Tongue (tissue), 2 donors: ENCODE measurements around the gene COX5B. TPM values are rescaled to one million over a fixed set of nuclear protein-coding genes. Genes with fewer than 3 reads are reported as not detected.
"Not testable (repeated sequence)": the region's sequence is repeated elsewhere in the genome, so short reads cannot be mapped to it uniquely, and the experiment has no call there.

Experiments
- DNase-seq: peaks from one replicate; pipeline ENCODE4 v3.0.0-alpha.2; 2015
- total RNA-seq: library from RNA; depleted of rRNA; stranded (reverse); fragments of >200 nt; gene quantifications from one replicate; pipeline ENCODE4 v1.2.3, GENCODE V29; 2014

COX5B gene
- total RNA-seq, 1 donor from 2014 or later: 344 TPM

DNA sequence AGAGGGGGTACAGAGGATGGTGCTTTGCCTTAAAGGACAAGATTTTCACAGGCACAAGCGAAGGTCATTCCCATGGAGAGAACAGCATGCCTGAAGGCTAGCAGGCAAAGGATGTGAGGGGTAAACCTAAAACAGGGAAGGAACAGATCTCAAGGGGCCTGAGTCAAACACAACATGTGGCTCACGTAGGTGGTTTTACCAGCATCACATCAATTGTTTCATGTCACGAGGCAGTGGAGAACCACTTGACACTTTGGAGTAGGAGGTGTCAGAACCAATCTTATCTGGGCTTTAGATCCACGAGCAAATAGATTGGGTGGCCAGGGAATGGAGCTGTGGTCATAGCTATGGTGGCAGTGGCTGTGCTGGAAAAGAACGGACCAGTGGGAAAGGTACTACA lies 8.4 kb downstream of the COX5B start:
- no peak for DNase-seq

DNA sequence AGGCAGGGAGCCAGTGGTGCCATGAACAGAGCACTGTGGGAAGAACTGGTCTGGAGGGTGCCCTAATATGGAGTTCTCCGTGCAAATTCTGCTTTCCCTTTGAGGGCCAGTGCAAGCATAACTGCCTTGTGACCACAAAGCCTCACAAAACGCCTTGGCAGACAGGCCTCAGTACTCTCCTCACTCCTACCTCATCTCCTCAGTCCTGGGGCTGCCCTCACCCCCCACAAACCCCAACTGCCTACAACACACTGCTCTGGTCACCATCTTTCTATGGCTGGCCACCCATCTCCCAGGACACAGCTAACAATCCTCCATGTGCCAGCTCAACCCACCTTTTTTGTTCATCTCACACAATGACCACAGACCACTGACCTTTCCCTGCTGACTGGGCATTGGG lies 8.9 kb downstream of the COX5B start:
- no peak for DNase-seq

DNA sequence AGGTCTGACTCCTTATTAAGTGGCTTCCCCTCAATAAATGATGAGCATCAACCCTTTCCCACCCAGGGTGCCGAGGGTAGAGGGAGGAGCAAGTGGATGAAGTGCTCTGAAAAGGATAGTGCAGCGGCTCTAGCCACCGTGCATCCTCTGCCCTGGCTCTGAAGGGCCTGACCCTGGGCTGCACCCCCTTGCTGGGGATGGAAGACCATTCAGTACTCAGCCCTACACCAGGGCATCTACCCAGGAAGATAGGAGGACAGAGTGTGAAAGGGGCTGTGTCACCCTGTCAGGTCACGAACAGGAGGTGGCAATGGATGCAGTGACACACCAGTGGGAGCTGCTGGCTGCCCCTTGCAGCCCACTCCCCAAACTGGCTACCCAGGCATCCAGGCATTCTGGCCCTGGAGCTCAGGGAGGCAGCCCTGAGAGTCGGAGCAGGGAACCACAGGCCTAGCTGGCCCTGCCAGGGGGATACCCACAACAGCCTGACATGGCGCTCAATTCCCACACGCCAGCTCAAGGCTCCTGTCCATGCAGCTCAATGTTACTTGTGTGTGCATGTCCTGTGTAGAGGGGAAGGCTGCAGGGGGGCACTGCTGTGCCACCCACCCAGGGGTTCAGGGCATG lies 10.4 kb downstream of the COX5B start:
- DNase-seq: no peak

DNA sequence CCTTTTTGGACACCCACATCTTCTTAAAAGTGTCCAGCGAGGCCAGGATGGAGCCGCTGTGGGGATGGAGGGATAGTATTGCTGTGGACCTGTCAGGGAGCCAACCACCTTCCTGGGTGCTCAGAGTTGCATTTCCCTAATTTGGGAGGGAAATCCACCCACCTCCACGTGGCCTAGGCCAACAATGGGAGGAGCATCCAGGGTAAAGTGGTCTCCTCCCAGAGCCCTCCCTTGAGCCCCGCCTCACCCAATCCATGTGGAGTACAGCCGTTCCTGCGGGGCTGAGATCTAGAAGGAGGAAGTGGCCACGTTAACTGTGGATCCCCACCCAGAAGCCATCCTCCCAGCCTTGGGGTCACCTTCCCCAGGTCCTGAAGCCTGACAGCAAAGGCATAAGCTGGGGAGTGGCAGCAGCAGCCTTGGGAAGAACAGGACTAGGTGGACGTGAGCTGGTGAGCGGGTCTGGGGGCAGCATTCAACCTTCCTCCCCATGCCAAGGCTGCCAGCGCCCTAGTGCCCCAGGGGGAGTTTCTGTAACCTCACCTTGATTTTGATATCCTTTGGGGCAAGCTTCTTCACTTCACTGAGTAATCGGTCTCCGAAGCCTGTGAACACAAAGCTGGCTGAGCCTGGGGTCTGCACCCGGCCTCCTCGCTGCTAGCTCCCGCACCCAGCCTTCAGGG lies 11.2 kb downstream of the COX5B start:
- no peak for DNase-seq

- DNase-seq: no peak
Observed at GRCh38 chr2:97657986-97658690, 12.3 kb downstream of the COX5B start.

- DNase-seq: no peak
Observed at GRCh38 chr2:97658691-97659157, 12.9 kb downstream of the COX5B start.

GRCh38 chr2:97659256-97660043 lies 13.6 kb downstream of the COX5B start:
- DNase-seq: no peak

DNA sequence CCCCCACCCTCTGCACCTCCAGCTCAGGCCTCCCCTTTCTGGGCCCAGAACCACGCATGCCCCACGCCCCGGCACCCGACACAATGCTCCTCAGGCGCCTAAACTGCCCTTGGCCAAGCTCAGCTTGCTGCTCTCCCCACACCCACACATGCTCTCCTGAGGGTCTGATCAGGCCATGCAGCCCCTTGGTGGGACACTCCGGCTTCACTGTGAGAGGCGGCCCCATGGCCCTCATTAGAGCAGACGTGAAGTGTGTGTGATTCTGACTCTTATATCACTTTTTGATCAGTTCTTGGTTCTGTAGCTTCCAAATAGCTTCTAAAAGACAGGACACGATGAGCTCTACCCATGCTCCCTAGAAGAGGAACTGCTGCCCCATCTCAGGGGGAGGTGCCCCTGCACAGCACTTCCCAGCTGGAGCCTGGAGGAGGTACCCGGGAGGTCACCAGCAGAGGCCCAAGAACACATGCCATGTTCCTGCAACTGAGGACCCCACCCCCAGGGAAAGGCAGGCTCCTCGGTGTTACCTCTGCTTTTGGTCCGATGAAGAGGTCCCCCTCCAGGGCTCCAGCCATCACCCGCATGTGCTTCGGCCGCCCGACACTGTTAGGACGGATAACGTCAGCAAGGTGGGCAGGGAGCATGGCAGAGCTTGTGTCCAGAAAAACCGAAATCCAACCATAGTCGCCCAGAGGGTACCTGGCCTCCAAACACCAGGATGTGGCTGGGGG lies 14.3 kb downstream of the COX5B start:
- DNase-seq: no peak

DNA sequence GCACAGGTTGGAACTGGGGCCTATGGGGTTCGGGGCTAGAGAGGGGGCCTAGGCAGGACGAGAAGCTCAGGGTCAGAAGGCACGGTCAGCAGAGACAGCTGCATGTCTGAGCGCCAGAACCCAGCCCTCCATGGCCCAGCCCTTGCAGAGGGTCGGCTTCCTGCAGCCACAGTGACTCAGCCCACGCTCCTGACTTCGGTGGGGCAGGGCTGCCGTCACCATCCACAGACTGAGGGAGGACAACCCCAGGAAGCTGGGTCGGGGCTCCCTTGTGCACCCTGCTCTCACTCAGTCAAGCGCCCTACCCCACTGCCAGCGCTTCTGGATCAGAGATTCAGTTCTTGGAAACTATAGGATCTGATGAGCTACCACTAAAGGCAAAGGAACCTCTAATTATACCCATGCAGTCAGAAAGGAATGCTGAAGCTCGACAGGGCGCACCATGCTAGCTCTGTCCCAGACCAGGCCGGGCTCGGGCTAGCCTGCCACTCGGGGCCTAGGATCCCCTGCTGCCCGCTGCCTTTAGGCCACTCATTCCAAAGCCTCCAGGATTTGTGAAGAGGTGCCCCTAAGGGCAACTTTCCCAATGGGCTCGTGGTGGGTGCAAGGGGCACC lies 15.0 kb downstream of the COX5B start:
- DNase-seq: no peak

GRCh38 chr2:97661927-97662326 lies 16.1 kb downstream of the COX5B start:
- no peak for DNase-seq

GRCh38 chr2:97662386-97662894 lies 16.6 kb downstream of the COX5B start:
- no peak for DNase-seq

- DNase-seq: peak; percentile 84
Observed at GRCh38 chr2:97662895-97663625, 17.2 kb downstream of the COX5B start.

GRCh38 chr2:97663626-97663961 lies 17.7 kb downstream of the COX5B start:
- DNase-seq: no peak

GRCh38 chr2:97663962-97664635 lies 18.2 kb downstream of the COX5B start, which contains the start of gene ACTR1B:
Gene ACTR1B, minus strand, starts transcription at chr2:97664044. Its CDS starts 154 bp downstream, at chr2:97663890.
- peak; percentile 100 for DNase-seq

- DNase-seq: no peak
Observed at GRCh38 chr2:97664636-97664970, 18.7 kb downstream of the COX5B start.

DNA sequence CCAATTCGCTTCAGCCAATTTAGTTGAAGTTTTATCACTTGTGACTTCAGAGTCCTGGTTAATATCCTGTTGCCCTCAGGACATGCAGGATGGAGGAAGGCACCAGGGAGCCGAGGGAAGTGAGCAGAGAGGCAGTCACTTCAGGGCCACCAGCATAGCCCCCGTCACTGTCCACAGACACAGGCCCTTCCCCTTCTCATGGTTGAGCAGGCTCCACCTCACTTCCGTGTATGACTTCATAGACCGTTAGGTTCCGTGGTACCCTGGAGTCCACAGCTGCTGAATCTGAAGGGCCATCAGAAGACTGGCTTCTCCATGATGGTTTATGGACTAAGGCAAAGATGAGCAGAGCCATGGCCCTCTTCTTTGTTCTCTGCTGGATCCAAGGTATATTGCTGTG lies 23.6 kb downstream of the COX5B start, which contains the start of gene C2orf92:
C2orf92 (plus strand) TSS at position 266 of the 400 bp plus-strand sequence; CDS start at position 342, 76 bp downstream.
- DNase-seq: no peak

- no peak for DNase-seq
Observed at GRCh38 chr2:97670471-97670870, 24.6 kb downstream of the COX5B start.

DNA sequence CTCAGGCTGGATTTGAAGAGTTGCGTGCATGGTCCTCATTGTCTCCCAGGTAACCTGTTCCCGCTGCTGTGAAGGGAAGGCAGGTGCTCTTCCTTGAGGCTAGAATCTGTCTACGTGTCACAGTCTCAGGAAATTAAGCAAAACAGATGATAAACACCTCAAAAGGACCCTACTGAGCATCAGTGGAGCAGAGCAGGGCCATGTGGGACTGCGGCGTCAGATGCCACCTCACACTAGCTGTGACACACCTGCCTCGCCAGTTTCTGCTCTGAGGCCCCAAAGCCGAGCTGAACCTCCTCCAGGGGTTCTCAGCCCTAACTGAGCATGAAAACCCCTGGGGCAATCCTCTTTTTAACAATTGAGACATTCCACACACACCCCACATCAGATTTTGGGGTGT lies 25.7 kb downstream of the COX5B start:
- DNase-seq: no peak

DNA sequence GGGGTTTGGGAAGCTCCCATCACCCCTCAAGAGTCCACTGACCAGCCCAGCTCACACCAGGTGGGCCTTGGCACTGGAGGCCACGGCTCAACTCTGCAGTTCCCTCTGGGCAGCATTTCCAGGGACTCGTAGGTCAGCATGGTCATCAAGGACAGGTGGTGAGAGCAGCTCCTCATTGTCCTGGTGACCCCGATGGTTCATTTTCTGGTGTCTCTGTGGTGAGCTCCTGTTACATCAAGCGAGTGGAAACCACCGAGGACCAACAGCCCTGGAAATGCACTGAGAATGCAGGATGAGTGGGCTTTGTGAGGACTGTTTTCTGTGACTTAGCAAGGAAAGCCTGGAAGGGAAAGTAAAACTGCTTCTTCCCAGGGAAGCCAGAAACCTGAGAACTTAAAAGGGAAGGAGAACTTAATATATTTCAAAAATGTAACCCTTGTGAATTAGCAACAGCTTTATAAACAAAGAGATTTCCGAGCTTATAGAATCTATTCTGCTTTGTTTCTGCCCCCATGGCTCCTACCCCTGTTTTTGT lies 26.8 kb downstream of the COX5B start:
- DNase-seq: not testable (repeated sequence)
